ENCODE results near the gene PCYOX1L. TPM values are rescaled to one million over a fixed set of nuclear protein-coding genes. Genes with fewer than 3 reads are reported as not detected.

PCYOX1L gene
- total and polyA plus RNA-seq, 2 of the 8 experiments (the other 6 are each of a cell fraction or from before 2014, with no cell fraction given): 6.8 to 17.2 TPM

- no peak for TF ChIP-seq SIN3A (conservative IDR thresholded peaks at IDR 0.05 in 1 of 2, IDR thresholded peaks at IDR 0.05 in 1 of 2; ENCODE audit: low read depth in 1 of 2, low read length in 2 of 2)
- TF ChIP-seq E2F6 (IDR thresholded peaks at IDR 0.05): no peak
- no peak for TF ChIP-seq CREB1 (IDR thresholded peaks at IDR 0.05)
- TF ChIP-seq FOSL1 (IDR thresholded peaks at IDR 0.05; ENCODE audit: insufficient read depth, low read depth, low read length): no peak
- no peak for TF ChIP-seq ATF3 (IDR thresholded peaks at IDR 0.05; ENCODE audit: insufficient read depth, low read depth, low read length)
- TF ChIP-seq BCL11A (IDR thresholded peaks at IDR 0.05; ENCODE audit: low read depth in 2 of 2, low read length in 2 of 2): no peak
- no peak for TF ChIP-seq SP2 (IDR thresholded peaks at IDR 0.05; ENCODE audit: low read length)
- TF ChIP-seq GTF2F1 (IDR thresholded peaks at IDR 0.05; ENCODE audit: borderline replicate concordance, low read depth, low read length): no peak
Observed at GRCh38 chr5:149406979-149407306, 49.1 kb downstream of the PCYOX1L start (continued).
